Inflammatory macrophage treated with lipopolysaccharide for 1 hour (primary cell): Measurements from ENCODE around the gene RGS4.
"Not testable (repeated sequence)": the region's sequence is repeated elsewhere in the genome, so short reads cannot be mapped to it uniquely, and the experiment has no call there.

Source experiments
- DNase-seq, 2 donors: peaks; one replicate each; pipeline ENCODE4 v3.0.0-alpha.2; 2020 to 2022

Gene RGS4

GRCh38 chr1:163069655-163070277, 605 bp downstream of the RGS4 start:
- no peak for DNase-seq

DNA sequence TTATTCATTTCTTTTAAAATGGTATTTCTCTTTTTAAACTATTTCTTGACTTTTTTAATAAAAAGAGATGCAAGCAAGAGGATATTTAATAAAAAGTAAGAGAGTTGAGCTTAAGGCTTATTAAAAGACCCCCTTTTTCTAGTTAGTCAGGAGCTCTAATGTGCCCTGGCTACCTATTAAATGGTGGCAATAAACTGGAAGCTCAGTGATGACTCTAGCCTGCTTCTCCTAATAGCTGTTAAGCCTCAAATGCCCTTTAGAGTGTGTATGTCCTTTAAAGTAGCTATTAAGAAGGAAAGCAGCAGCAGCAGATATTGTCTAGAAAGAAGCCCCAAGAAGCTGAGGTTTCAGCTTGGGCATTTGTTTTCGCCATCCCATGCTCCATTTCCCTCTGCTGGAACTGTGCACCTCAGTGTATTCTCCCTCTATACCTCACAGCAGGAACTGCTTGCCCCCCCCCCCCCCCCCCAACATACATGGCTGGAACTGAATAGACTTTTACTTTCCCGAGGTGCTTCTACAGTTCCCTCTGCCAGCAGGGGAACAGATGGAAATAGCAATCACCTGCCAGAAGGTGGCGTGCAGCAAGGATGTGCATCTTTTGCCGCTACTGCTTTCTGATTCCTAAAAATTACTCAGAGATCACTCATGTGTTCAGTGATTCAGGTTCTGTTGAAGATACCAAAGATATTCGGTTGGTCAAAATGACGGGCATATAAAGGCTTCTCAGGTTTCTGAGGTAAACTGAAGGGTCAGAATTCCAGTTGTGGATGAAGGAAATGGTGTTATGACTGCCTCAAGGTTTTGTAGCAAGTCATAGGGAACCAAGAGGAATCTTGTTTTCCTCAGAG, 2.5 kb downstream of the RGS4 start:
- peak; percentile 2 to 13 for DNase-seq

- DNase-seq, result no peak
Observed at GRCh38 chr1:163072658-163073057, 3.5 kb downstream of the RGS4 start.

DNA sequence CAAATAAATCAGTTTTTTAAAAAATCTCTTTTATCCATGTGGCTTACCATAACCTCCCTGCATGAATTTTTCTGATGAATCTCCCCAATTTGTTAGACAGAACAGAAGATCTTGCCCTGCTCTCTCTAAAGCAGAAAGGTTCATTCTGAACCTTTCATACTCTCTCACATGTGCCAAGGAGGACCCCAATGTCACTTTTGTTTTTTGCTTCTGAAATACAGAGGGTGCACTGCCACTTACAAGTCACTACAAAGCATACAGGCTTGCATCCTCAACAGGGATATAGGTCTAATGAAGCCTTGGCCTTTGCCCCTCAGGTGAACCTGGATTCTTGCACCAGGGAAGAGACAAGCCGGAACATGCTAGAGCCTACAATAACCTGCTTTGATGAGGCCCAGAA, 4.8 kb downstream of the RGS4 start:
- no peak for DNase-seq

GRCh38 chr1:163074716-163075284, 5.6 kb downstream of the RGS4 start:
- DNase-seq, result no peak

GRCh38 chr1:163076044-163076443, 6.9 kb downstream of the RGS4 start:
- DNase-seq, result no peak

DNA sequence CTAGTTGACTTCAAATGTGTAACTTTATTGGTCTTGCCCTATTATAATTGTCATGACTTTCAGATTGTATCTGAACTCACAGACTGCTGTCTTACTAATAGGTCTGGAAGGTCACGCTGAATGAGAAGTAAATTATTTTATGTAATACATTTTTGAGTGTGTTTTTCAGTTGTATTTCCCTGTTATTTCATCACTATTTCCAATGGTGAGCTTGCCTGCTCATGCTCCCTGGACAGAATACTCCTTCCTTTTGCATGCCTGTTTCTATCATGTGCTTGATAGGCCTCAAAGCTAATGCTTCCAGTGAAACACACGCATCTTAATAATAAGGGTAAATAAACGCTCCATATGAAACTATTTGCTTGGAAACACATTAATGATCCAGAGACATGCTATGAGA, 7.3 kb downstream of the RGS4 start:
- DNase-seq, result no peak

GRCh38 chr1:163076981-163077761, 8.0 kb downstream of the RGS4 start:
- no peak for DNase-seq

- DNase-seq, result no peak
Observed at GRCh38 chr1:163082971-163083370, 13.8 kb downstream of the RGS4 start.

DNA sequence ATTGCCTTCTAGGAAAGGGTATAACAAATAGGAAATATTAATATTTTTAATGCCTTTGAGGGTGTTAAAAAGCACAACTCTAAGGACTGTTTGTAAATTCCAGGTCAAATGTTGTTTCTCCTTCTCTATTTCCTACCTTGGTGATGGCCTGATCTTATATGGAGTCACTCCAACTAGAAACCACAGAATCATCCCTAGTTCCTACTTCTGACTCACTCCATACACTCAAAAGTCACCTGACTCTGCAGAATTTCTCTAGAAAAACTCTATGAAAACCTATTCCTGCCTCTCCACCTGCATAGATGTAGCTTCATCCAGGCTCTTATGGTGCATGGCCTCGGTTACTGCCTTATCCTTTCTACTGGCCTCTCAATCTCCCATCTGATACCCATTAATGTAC, 14.5 kb downstream of the RGS4 start:
- DNase-seq, result no peak

GRCh38 chr1:163084330-163084729, 15.2 kb downstream of the RGS4 start:
- DNase-seq, result no peak

DNA sequence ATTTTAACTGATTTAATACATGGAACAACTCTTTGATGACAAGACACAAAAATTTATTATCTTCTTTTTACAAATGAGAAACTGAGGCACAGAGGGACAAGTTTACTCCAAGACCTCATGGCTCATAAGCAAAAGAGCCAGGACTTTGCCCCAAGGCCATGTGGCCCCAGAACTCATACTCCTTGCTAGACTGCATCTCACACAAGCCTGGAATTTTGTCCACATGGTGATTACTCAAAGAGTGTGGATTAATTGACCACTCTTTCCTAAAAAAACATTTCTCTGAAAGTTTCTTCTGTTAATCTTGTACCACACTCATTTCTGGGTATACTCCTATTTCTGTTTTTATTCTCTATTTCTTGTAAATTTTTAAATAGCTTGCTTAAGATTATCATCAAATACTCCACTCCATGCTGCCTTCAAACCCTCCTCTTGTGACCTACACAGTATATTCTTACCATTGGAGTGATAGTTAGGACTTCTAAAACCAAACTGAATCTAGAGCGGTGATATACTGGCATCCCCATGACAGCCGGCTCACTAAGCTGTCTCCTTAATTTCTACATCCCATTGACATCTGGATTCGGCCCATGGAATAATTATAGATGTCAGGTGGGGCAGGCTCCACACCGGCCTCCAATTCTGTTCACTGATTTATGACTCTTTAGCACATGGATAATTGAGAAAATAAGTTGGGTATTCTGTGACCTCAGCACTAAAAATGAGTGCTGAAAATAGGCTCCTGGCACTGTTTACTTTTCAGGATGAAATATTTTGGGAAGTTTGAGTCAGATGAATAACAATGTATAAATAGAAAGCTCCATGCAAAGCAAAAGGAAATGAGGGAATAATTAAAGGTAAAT, 16.1 kb downstream of the RGS4 start:
- no peak for DNase-seq

GRCh38 chr1:163085904-163086268, 16.7 kb downstream of the RGS4 start:
- no peak for DNase-seq

GRCh38 chr1:163089117-163089516, 20.0 kb downstream of the RGS4 start:
- DNase-seq, result not testable (repeated sequence)

GRCh38 chr1:163090321-163090945, 21.3 kb downstream of the RGS4 start:
- DNase-seq, result no peak

DNA sequence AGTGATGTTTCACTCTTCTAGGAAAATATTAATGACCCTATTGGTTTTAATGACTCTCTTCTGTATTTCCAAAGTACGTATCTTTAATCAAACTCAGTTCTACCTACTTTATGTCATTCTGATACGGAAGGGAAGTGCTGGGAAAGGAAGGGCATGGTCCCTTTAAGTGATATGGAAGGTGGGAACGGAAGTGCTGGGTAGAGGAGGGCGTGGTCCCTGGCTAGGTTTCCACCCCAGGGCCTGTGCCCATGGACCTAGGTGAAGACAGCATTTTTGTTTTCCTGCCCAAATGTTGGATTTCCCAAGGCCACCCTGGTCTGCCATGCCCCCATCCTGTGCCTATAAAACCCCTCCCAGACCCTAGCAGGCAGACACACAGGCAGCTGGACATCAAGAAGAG, 24.0 kb downstream of the RGS4 start:
- no peak for DNase-seq

DNA sequence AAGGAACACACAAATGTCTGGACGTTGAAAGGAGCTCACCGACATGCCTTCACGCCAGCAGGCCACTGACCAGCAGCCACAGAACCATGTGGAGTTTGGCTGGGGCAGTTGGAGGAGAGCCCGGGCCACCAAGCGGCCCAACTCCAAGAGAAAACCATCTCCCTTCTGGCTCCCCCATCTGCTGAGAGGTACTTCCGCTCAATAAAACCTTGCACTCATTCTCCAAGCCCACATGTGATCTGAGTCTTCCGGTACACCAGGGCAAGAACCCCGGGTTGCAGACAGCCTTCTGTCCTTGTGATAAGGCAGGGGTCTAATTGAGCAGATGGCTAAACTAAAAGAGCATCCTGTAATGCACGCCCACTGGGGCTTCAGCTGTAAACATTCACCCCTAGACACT, 24.4 kb downstream of the RGS4 start:
- no peak for DNase-seq

DNA sequence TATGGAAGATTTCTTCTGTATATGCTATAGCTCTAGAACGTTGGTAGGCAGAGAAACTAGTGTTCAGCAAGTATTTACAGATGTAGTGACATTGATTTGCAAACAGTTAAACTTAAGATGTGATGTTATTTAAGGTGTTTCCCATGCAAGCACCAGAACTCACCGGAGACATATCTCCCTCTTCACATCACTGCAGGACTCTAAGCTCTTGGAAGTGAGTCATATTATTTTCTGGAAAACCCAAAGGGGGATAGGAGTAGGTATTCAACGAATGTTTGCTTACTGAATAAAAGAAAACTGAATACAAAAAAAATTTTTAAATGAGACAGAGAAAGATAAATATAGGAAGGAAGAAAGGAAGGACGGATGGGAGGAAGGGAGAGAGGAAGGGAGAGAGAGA, 25.0 kb downstream of the RGS4 start:
- DNase-seq, result no peak

DNA sequence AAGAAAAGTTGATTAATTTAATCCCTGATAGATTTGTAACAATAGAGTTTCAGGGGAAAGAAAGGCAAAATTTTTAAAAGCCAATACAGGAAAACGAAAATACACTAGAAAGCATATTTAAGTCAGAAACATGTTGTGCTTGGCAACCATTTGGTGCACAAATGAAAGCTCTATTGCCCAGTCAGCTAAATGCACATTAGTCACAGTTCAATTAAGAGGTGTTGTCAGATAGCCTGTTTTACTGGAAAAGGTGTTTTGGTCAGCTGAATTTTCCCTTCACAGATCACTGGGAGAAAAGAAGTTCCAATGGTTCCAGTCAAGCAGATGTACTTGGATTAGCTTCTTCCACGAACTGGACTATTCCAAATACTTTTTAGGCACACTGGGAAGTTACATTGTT, 25.4 kb downstream of the RGS4 start:
- DNase-seq, result no peak

DNA sequence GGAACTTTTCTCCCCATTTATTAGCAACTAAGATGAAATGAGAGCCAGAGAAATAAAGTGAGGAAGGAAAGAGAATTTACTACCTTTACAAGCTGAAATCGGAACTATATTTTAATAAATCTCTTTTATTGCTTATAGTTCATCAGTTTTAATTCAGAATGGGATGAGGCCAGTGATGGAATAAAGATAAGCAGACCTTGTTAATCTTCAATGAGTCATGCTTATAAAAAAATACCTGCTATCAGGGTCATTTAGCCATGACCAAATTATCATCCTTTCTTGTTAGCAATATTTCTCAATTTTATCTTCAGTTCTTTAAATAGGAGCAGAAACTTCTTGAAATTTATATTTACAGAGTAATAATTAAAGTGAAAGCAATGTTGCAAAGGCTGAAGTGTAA, 26.1 kb downstream of the RGS4 start:
- no peak for DNase-seq

DNA sequence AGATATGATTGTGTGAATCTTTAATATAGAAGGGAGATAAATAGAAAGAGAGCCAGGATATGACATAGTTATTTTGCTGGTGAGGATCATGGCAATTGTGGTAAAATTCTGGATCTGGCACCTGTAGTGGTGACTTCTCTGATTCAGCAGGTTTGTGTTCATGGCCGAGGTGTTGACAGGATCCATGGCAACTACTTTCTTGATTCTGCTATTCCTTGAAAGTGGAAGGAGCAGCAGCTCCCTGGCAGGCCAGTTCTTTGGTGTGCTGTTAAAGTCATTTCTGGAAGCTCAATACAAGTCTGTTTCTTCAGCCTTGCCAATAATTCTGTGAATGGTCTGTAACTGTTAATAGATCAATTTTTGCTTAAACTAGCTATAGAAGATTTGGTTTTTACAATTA, 33.4 kb downstream of the RGS4 start:
- no peak for DNase-seq
